Keratinocyte (primary cell): ENCODE results near the gene GCK. TPM values are rescaled to one million over a fixed set of nuclear protein-coding genes. Genes with fewer than 3 reads are reported as not detected.

Experiments used
- DNase-seq: peaks from one replicate; pipeline ENCODE4 v3.0.0-alpha.2; 2011; ENCODE audit warnings: low read depth, missing footprints, low spot score
- FAIRE-seq: peaks from 2 replicates; lab custom pipeline; 2011; peaks lifted over from hg19 to GRCh38; lab: Jason Lieb, UNC
- H2AFZ ChIP-seq: 2 replicates; pipeline ENCODE4 v1.6.0; 2012; ENCODE audit warnings: low read length, control low read depth, inconsistent platforms; ENCODE audit not compliant: control insufficient read depth
- H3K27ac ChIP-seq: 2 replicates; pipeline ENCODE4 v1.5.1; 2011; ENCODE audit warnings: low read length; ENCODE audit not compliant: control insufficient read depth, insufficient read depth
- H3K27me3 ChIP-seq: 3 replicates; pipeline ENCODE4 v1.6.0; 2011; ENCODE audit warnings: low read length; ENCODE audit not compliant: control insufficient read depth, insufficient read depth; ENCODE audit errors: extremely low read depth
- H3K36me3 ChIP-seq, 2 experiments: 2 replicates in 1 of 2; 3 replicates in 1 of 2; pipeline ENCODE4 v1.5.1; 2011; ENCODE audit warnings: low read length in 2 of 2, mild to moderate bottlenecking in 1 of 2; ENCODE audit not compliant: control insufficient read depth in 2 of 2, insufficient read depth in 2 of 2; ENCODE audit errors: extremely low read depth in 1 of 2
- H3K4me1 ChIP-seq: 3 replicates; pipeline ENCODE4 v1.5.1; 2011; ENCODE audit warnings: low read length; ENCODE audit not compliant: control insufficient read depth, insufficient read depth; ENCODE audit errors: extremely low read depth
- H3K4me2 ChIP-seq: 3 replicates; pipeline ENCODE4 v1.6.0; 2011; ENCODE audit warnings: low read depth, low read length; ENCODE audit not compliant: control insufficient read depth, insufficient read depth; ENCODE audit errors: extremely low read depth
- H3K4me3 ChIP-seq, 3 experiments: fragments of 200-600 bp in 1 of 3; sonication (generic) in 1 of 3; 2 replicates in 2 of 3; 3 replicates in 1 of 3; pipeline ENCODE4 v1.5.1; 2011 to 2016; ENCODE audit warnings: low read length in 3 of 3, mild to moderate bottlenecking in 3 of 3, control low read depth in 2 of 3, inconsistent platforms in 1 of 3, low read depth in 1 of 3, mixed read lengths in 1 of 3, mixed run types in 1 of 3, moderate library complexity in 1 of 3; ENCODE audit not compliant: control insufficient read depth in 2 of 3, insufficient read depth in 2 of 3; ENCODE audit errors: extremely low read depth in 1 of 3
- H3K79me2 ChIP-seq: 2 replicates; pipeline ENCODE4 v1.6.0; 2012; ENCODE audit warnings: low read length; ENCODE audit not compliant: control insufficient read depth, insufficient read depth
- H3K9ac ChIP-seq: 3 replicates; pipeline ENCODE4 v1.6.0; 2011; ENCODE audit warnings: low read length; ENCODE audit not compliant: control insufficient read depth, insufficient read depth; ENCODE audit errors: extremely low read depth
- H3K9me1 ChIP-seq: 3 replicates; pipeline ENCODE4 v1.6.0; 2011; ENCODE audit warnings: low read length; ENCODE audit not compliant: control insufficient read depth, insufficient read depth; ENCODE audit errors: extremely low read depth
- H3K9me3 ChIP-seq: 2 replicates; pipeline ENCODE4 v1.5.1; 2012; ENCODE audit warnings: low read depth, low read length; ENCODE audit not compliant: control insufficient read depth
- H4K20me1 ChIP-seq: 3 replicates; pipeline ENCODE4 v1.6.0; 2011; ENCODE audit warnings: low read length; ENCODE audit not compliant: control insufficient read depth, insufficient read depth; ENCODE audit errors: extremely low read depth
- CTCF ChIP-seq, 3 experiments: IDR thresholded peaks in 1 of 3; conservative IDR thresholded peaks in 1 of 3; optimal IDR thresholded peaks in 1 of 3; 2 replicates in 2 of 3; 3 replicates in 1 of 3; pipeline versions ENCODE3 to v1.5.1; 2011; ENCODE audit warnings: low read length in 3 of 3, mild to moderate bottlenecking in 3 of 3, moderate library complexity in 2 of 3, control low read depth in 1 of 3, inconsistent platforms in 1 of 3; ENCODE audit not compliant: insufficient read depth in 2 of 3; ENCODE audit errors: extremely low read depth in 1 of 3
- EZH2 ChIP-seq: IDR thresholded peaks from one replicate; pipeline ENCODE4 v1.6.1; 2012; ENCODE audit warnings: inconsistent platforms, mild to moderate bottlenecking, low read length, moderate library complexity
- dilution Hi-C: fragments of 300-500 bp; cut with MboI; formaldehyde crosslinking; loops from one replicate; pipeline ENCODE4 v1.7.0; 2020; ENCODE audit warnings: low sequenced_read_pairs; ENCODE audit not compliant: extremely low pct_ligation_motif_present
- polyA plus RNA-seq, 5 experiments: library from polyadenylated mRNA; depleted of rRNA in 3 of 5; stranded (reverse) in 3 of 5; stranded (forward) in 1 of 5; unstranded in 1 of 5; fragments of >200 nt; gene quantifications; 1 replicate in 1 of 5; 2 replicates in 3 of 5; 3 replicates in 1 of 5; pipeline versions ENCODE4 v1.2.1 to v1.2.3, GENCODE V29; 2011 to 2012; ENCODE audit warnings: missing spikeins in 2 of 5, low read depth in 1 of 5, low replicate concordance in 1 of 5

The GCK gene
- polyA plus RNA-seq, 1 donor (not counting 4 experiments of a cell fraction or from before 2014, with no cell fraction given): not detected

GRCh38 chr7:44229546-44230105 lies 40.4 kb upstream of the GCK start:
- H4K20me1 ChIP-seq: no peaks in the 10 kb centered on the region
- H3K27ac ChIP-seq: no peak overlapping the region
- H3K4me1 ChIP-seq: peaks cover 5% of the 10 kb centered on the region
- H3K79me2 ChIP-seq: no peaks in the 10 kb centered on the region
- H3K9ac ChIP-seq: no peak overlapping the region
- dilution Hi-C loops: no loop called here
- H3K9me3 ChIP-seq: no peaks in the 10 kb centered on the region
- no peaks in the 10 kb centered on the region for H3K9me1 ChIP-seq
- H3K4me3 ChIP-seq: no peak overlapping the region
- no peaks in the 10 kb centered on the region for H3K27me3 ChIP-seq
- DNase-seq (no peak), FAIRE-seq (no peak)
- no peak overlapping the region for H3K4me2 ChIP-seq
- no peaks in the 10 kb centered on the region for H3K36me3 ChIP-seq
- no peak for TF ChIP-seq EZH2
- TF ChIP-seq CTCF (optimal IDR thresholded peaks at IDR 0.05 in 1 of 3, IDR thresholded peaks at IDR 0.05 in 1 of 3, conservative IDR thresholded peaks at IDR 0.05 in 1 of 3; ENCODE audit: extremely low read depth in 1 of 3, insufficient read depth in 2 of 3, low read length in 3 of 3): no peak
- no peak overlapping the region for H2AFZ ChIP-seq

- Histone ChIP-seq H2AFZ (no peak overlapping the region), H3K9ac (no peak overlapping the region), H3K4me1 (peaks cover 10% of the 10 kb centered on the region), H3K27me3 (no peaks in the 10 kb centered on the region), H3K9me1 (no peaks in the 10 kb centered on the region), H3K4me2 (no peak overlapping the region), H3K9me3 (no peaks in the 10 kb centered on the region), H3K79me2 (no peaks in the 10 kb centered on the region), H3K36me3 (no peaks in the 10 kb centered on the region), H3K4me3 (no peak overlapping the region), H4K20me1 (no peaks in the 10 kb centered on the region), H3K27ac (no peak overlapping the region)
- dilution Hi-C loops: no loop called here
- FAIRE-seq: no peak
- no peak for TF ChIP-seq EZH2
- TF ChIP-seq CTCF (optimal IDR thresholded peaks at IDR 0.05 in 1 of 3, IDR thresholded peaks at IDR 0.05 in 1 of 3, conservative IDR thresholded peaks at IDR 0.05 in 1 of 3; ENCODE audit: extremely low read depth in 1 of 3, insufficient read depth in 2 of 3, low read length in 3 of 3): no peak
- no peak for DNase-seq
These were observed 39.5 kb upstream of the GCK start for GRCh38 chr7:44228571-44229350.
